GM12878 (cell line): ENCODE measurements around the gene CYP3A4. TPM values are rescaled to one million over a fixed set of nuclear protein-coding genes. Genes with fewer than 3 reads are reported as not detected.
"Not testable (repeated sequence)": the region's sequence is repeated elsewhere in the genome, so short reads cannot be mapped to it uniquely, and the experiment has no call there.

ENCODE experiments used
- ATAC-seq: fragments of 200-7000 bp; cut with Tn5 transposase; 3 replicates; pipeline ENCODE4 v1.9.1; 2020; ENCODE audit warnings: mild to moderate bottlenecking, moderate library complexity
- BruUV-seq: library from RNA; stranded (reverse); fragments of 400-500 nt; replicated peaks from 2 replicates; lab custom pipeline; 2021; lab: Mats Ljungman, UMichigan
- CTCF ChIA-PET: fragments of 300-600 bp; sonication (Branson Sonifier 250); formaldehyde crosslinking; extraction: SDS; loops from one replicate; lab custom pipeline; 2021; ENCODE audit warnings: inconsistent platforms; lab: Yijun Ruan, JAX
- POLR2A ChIA-PET: fragments of 350-600 bp; formaldehyde crosslinking; extraction: SDS; loops from one replicate; lab custom pipeline; 2021; ENCODE audit warnings: inconsistent platforms; lab: Charles Lee
- RAD21 ChIA-PET: fragments of 300-600 bp; sonication (Branson Sonifier 250); formaldehyde crosslinking; loops from one replicate; lab custom pipeline; 2023; ENCODE audit warnings: antibody characterized with exemption; ENCODE audit not compliant: unreplicated experiment; lab: Charles Lee
- SMC1A ChIA-PET: fragments of 300-600 bp; sonication (Branson Sonifier 250); formaldehyde crosslinking; loops from one replicate; lab custom pipeline; 2023; ENCODE audit not compliant: unreplicated experiment, uncharacterized antibody; lab: Charles Lee
- DNase-seq: peaks from one replicate; pipeline ENCODE4 v3.0.0-alpha.2; 2011; ENCODE audit warnings: low read depth, low spot score
- FAIRE-seq: peaks from 3 replicates; lab custom pipeline; 2011; peaks lifted over from hg19 to GRCh38; lab: Jason Lieb, UNC
- H2AFZ ChIP-seq: 2 replicates; pipeline ENCODE4 v1.6.0; 2011; ENCODE audit warnings: low read depth, low read length, control low read depth; ENCODE audit not compliant: control insufficient read depth
- H3K27ac ChIP-seq: 2 replicates; pipeline ENCODE4 v1.5.1; 2011; ENCODE audit warnings: control low read depth; ENCODE audit not compliant: control insufficient read depth, insufficient read depth
- H3K27me3 ChIP-seq, 2 experiments: replicated peaks in 1 of 2; 2 replicates each; pipeline versions ENCODE4 v1.6.0 to v1.6.1; 2011; ENCODE audit warnings: low read length in 1 of 2; ENCODE audit not compliant: control insufficient read depth in 2 of 2, insufficient read depth in 2 of 2
- H3K36me3 ChIP-seq, 2 experiments: 2 replicates each; pipeline ENCODE4 v1.5.1; 2011; ENCODE audit warnings: low read length in 1 of 2; ENCODE audit not compliant: control insufficient read depth in 2 of 2, insufficient read depth in 2 of 2
- H3K4me1 ChIP-seq: 2 replicates; pipeline ENCODE4 v1.6.1; 2011; ENCODE audit warnings: mild to moderate bottlenecking, low read length, moderate library complexity, mixed read lengths; ENCODE audit not compliant: control insufficient read depth, insufficient read depth
- H3K4me2 ChIP-seq: 2 replicates; pipeline ENCODE4 v1.6.0; 2011; ENCODE audit warnings: control low read depth; ENCODE audit not compliant: control insufficient read depth, insufficient read depth
- H3K4me3 ChIP-seq: fragments of 200-600 bp; sonication (generic); 2 replicates; pipeline ENCODE4 v1.5.1; 2016
- H3K79me2 ChIP-seq: 2 replicates; pipeline ENCODE4 v1.6.0; 2011; ENCODE audit warnings: low read length; ENCODE audit not compliant: control insufficient read depth, insufficient read depth
- H3K9ac ChIP-seq: 2 replicates; pipeline ENCODE4 v1.8.0; 2011; ENCODE audit warnings: low read length, control low read depth, mixed read lengths; ENCODE audit not compliant: control insufficient read depth, insufficient read depth
- H3K9me3 ChIP-seq: replicated peaks from 3 replicates; pipeline ENCODE4 v1.5.1; 2011; ENCODE audit warnings: mild to moderate bottlenecking, low read length; ENCODE audit not compliant: control insufficient read depth, insufficient read depth
- H4K20me1 ChIP-seq: 2 replicates; pipeline ENCODE4 v1.6.0; 2011; ENCODE audit not compliant: control insufficient read depth, insufficient read depth
- ELK1 ChIP-seq: IDR thresholded peaks from 2 replicates; pipeline ENCODE4 v1.6.1; 2012; ENCODE audit warnings: low read depth, low read length, improper control_type of control experiment
- MXI1 ChIP-seq: fragments of 150-350 bp; IDR thresholded peaks from 2 replicates; pipeline ENCODE4 v1.6.1; 2011; ENCODE audit warnings: low read depth, mild to moderate bottlenecking, inconsistent platforms, low read length, improper control_type of control experiment
- NFIC ChIP-seq: IDR thresholded peaks from 2 replicates; pipeline ENCODE4 v1.6.1; 2012; ENCODE audit warnings: low read depth, mild to moderate bottlenecking, inconsistent platforms, low read length, moderate library complexity
- NKRF ChIP-seq: fragments of 450-650 bp; conservative IDR thresholded peaks from 2 replicates; pipeline ENCODE4 v1.6.1; 2017; ENCODE audit warnings: mild to moderate bottlenecking, moderate library complexity
- WGBS: methylation state at CpG from one replicate; pipeline ENCODE4 v1.1.6; 2016; ENCODE audit warnings: low lambda C conversion rate; ENCODE audit not compliant: insufficient replicate concordance, insufficient coverage; ENCODE audit errors: missing lambda C conversion rate; 5-methylcytosine and 5-hydroxymethylcytosine counted together
- in situ Hi-C: fragments of 300-500 bp; cut with MboI; formaldehyde crosslinking; loops from 9 replicates; pipeline ENCODE4 v1.14.3; 2018; ENCODE audit warnings: mixed read lengths
- intact Hi-C: fragments of 100-400 bp; cut with micrococcal nuclease; formaldehyde crosslinking; loops from one replicate; pipeline ENCODE4 v1.14.2; 2022; ENCODE audit not compliant: unreplicated experiment
- polyA plus RNA-seq, 11 experiments: library from polyadenylated mRNA; depleted of rRNA in 4 of 11; unstranded in 6 of 11; stranded (reverse) in 5 of 11; fragments of >200 nt; fragmentation: Nextera tagmentation in 4 of 11; fragmentation: Illumina TruSeq in 1 of 11; extraction: Ambion mirVana in 4 of 11; extraction: Trizol in 1 of 11; gene quantifications; 1 replicate in 1 of 11; 2 replicates in 10 of 11; pipeline versions ENCODE4 v1.2.1 to v1.2.3, GENCODE V29; 2011 to 2016; ENCODE audit warnings: inconsistent platforms in 2 of 11, missing spikeins in 2 of 11, low read depth in 1 of 11
- total RNA-seq, 4 experiments: library from RNA; depleted of rRNA in 3 of 4; stranded (reverse); fragments of >200 nt in 3 of 4; fragmentation: Illumina TruSeq in 1 of 4; extraction: Trizol in 1 of 4; gene quantifications; 2 replicates each; pipeline versions ENCODE4 v1.2.1 to v1.2.3, GENCODE V29; 2013 to 2021

The CYP3A4 gene
- total and polyA plus RNA-seq, 10 of the 15 experiments (the other 5 are each of a cell fraction or from before 2014, with no cell fraction given): 0.02 to 0.21 (median 0.04) TPM; not detected in 7

GRCh38 chr7:99778880-99779279, 5.1 kb downstream of the CYP3A4 start:
- no peaks in the 10 kb centered on the region for H3K4me1 ChIP-seq
- H3K36me3 ChIP-seq: no peaks in the 10 kb centered on the region
- DNase-seq: no peak
- H3K9me3 ChIP-seq: no peaks in the 10 kb centered on the region; the same call in 2 of the 3 replicates
- ChIA-PET CTCF (no interaction called here), SMC1A (interaction anchor here (0.6 kb wide), 1 partner anchor 162 kb away, joined by 4 read pairs; no protein-coding TSS in a partner anchor), RAD21 (no interaction called here), POLR2A (no interaction called here)
- no peaks in the 10 kb centered on the region for H4K20me1 ChIP-seq
- no peak for ATAC-seq
- no peak overlapping the region for H3K4me3 ChIP-seq
- H2AFZ ChIP-seq: no peak overlapping the region
- no peaks in the 10 kb centered on the region for H3K79me2 ChIP-seq
- no peak overlapping the region for H3K9ac ChIP-seq
- 27% methylated on average over 5 of the region's 5 CpGs for WGBS
- no TSS peak for BruUV-seq
- no peak overlapping the region for H3K4me2 ChIP-seq
- no peak overlapping the region for H3K27ac ChIP-seq
- in situ Hi-C loops (no loop called here), intact Hi-C loops (no loop called here)
- no peak for FAIRE-seq
- peaks cover 2 to 3% of the 10 kb centered on the region in 2 experiments; a peak in 2 of 4 replicates for H3K27me3 ChIP-seq
- TF ChIP-seq MXI1 (no peak), NFIC (no peak), NKRF (no peak), ELK1 (no peak)
- TF ChIP-seq, all 136 proteins: peak for 0

- CTCF ChIA-PET, H3K4me1 ChIP-seq, in situ Hi-C loops: not testable (repeated sequence)
Measured at GRCh38 chr7:99773395-99773794, 10.6 kb downstream of the CYP3A4 start.

More at GRCh38 chr7:99773395-99773794, 10.6 kb downstream of the CYP3A4 start:
- H2AFZ ChIP-seq, ATAC-seq, H3K4me3 ChIP-seq, H3K36me3 ChIP-seq, H3K27ac ChIP-seq, H3K9ac ChIP-seq, FAIRE-seq, POLR2A ChIA-PET, SMC1A ChIA-PET, intact Hi-C loops, H3K4me2 ChIP-seq, H4K20me1 ChIP-seq, DNase-seq, BruUV-seq, H3K9me3 ChIP-seq, RAD21 ChIA-PET, H3K79me2 ChIP-seq, H3K27me3 ChIP-seq: not testable (repeated sequence)
- WGBS: 0% methylated on average over 1 of the region's 1 CpG
